HL-60/S4 treated with phorbol 12-myristate 13-acetate at 8.2 ng/mL for 4 days and 3 days (cell line): ENCODE measurements around the gene CAAP1.
"Not testable (repeated sequence)": the region's sequence is repeated elsewhere in the genome, so short reads cannot be mapped to it uniquely, and the experiment has no call there.

Experiments used
- in situ Hi-C: fragments of 300-500 bp; cut with MboI; formaldehyde crosslinking; loops from 2 replicates; pipeline ENCODE4 v1.15.0; 2022; ENCODE audit warnings: low sequenced_read_pairs

The CAAP1 gene

GRCh38 chr9:26850995-26851394, 41.6 kb downstream of the CAAP1 start:
- in situ Hi-C loops: no loop called here

GRCh38 chr9:26833792-26834191, 58.8 kb downstream of the CAAP1 start:
- in situ Hi-C loops: no loop called here

DNA sequence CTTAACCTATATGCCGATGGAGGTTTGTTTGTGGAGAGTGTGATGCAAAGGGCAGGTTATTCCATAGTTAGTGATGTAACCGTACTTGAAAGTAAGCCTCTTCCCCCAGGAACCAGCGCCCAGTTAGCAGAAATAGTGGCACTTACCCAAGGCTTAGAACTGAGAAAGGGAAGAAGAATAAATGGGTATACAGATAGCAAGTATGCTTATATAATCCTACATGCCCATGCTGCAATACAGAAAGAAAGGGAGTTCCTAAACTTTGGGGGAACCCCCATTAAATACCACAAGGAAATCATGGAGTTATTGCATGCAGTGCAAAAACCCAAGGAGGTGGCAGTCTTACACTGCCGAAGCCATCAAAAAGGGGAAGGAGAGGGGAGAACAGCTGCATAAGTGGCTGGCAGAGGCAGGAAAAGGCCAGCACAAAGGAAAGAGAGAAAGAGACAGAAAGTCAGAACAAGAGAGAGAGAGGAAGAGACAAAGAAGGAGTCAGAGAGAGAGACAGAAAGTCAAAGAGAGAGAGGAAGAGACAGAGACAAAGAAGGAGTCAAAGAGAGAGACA, 64.1 kb downstream of the CAAP1 start:
- in situ Hi-C loops: not testable (repeated sequence)

DNA sequence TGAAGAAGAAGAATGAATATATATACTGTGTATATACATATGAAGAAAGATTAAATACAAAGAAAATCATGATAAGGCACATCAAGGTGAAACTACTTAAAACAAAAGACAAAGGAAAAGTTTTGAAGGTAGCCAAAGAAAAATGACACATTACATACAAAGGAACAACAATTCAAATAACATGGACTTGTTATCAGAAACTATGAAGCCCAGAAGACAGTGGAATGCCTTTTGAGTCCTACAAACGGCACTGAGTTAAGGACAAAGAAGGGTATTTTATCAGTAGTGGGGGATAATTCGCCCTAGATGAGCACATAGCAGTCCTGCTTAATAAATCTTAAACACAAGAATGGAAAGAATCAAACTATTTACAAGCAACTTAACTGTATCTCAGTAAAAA, 77.8 kb downstream of the CAAP1 start:
- in situ Hi-C loops: no loop called here

- in situ Hi-C loops: no loop called here
Measured at GRCh38 chr9:26813247-26813646, 79.4 kb downstream of the CAAP1 start.

- in situ Hi-C loops: no loop called here
Measured at GRCh38 chr9:26812217-26812616, 80.4 kb downstream of the CAAP1 start.

DNA sequence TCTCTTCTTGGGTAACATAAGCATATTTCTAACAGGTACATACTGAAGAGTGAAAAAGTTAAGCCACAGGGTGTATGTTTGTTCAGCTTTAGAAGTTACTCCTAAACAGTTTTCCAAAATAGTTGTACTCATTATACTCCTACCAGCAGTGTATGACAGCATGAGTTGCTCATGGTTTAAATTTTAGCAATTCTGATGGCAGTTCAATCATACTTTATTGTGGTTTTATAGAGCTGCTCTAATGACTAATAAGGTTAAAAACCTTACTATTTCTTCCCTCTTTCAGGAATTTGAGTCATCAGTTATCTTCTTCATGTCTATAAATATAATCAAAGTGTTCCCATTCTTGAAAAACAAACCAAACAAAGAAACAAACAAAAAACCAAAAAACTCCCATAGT, 81.5 kb downstream of the CAAP1 start:
- in situ Hi-C loops: no loop called here

DNA sequence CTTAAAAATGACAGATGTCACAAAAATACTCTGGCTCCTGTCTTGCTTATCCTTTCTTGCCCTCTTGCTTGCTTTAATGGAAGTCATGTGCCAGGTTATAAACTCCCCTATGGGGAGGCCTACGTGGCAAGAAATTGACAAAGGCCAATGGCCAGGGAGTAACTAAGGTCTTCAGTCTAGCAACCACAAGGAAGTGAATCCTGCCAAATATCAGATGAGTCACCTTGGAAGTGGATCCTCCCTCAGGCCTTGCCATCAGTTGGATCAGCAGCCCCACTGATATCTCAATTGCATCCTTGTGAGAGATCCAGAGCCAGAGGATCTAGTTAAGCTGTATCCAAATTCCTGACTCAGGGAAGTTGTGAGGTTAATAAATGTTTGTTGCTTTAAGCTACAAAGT, 82.8 kb downstream of the CAAP1 start:
- in situ Hi-C loops: no loop called here

- in situ Hi-C loops: no loop called here
Measured at GRCh38 chr9:26807161-26807560, 85.4 kb downstream of the CAAP1 start.

DNA sequence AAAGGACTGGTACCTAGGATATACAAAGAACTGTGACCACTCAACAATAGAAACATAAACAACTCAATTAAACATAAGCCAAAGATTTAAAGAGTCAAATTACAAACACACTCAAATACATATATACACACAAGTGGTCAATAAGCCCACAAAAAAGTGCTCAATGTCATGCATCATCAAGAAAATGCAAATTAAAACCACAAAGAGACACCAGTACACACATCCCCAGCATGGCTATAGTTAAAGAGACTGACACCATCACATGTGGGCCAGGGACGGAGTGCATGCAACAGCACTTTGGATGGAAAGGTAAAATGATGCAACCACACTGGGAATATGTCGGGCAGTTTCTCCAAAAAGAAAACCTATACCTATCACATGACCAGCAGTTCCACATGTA, 89.7 kb downstream of the CAAP1 start:
- in situ Hi-C loops: no loop called here

GRCh38 chr9:26801772-26802171, 90.8 kb downstream of the CAAP1 start:
- in situ Hi-C loops: no loop called here

DNA sequence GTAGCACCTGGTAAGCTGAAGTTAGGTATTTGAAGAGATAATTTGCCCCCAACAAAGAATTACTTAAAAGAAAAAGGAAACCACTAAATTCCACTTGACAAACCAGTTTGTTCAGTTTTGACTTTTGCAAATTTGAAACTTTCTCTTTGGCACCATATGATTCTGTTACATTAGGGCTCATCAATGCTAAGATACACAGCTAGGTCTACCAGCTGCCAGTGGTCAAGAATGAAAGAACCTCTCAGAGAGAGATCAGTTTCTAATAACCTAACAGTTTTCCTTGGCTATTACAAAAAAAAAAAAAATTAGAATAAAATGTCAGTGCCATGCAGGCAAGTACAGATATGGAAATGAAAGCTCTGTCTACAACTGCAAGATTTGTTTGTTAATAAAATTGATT, 92.3 kb downstream of the CAAP1 start:
- in situ Hi-C loops: no loop called here

- in situ Hi-C loops: no loop called here
Measured at GRCh38 chr9:26791274-26791673, 101.3 kb downstream of the CAAP1 start.
